NCI-H82 treated with DMSO at 0.1 percent for 48 hours (cell line): Measurements from ENCODE around the gene SLC10A7.
A peak's percentile ranks its signal among the peaks of the same experiment; 100 is the strongest.

Experiments
- DNase-seq: peaks from one replicate; lab custom pipeline; 2025; ENCODE audit not compliant: unreplicated experiment; lab: John Stamatoyannopoulos, UW

Gene SLC10A7

DNA sequence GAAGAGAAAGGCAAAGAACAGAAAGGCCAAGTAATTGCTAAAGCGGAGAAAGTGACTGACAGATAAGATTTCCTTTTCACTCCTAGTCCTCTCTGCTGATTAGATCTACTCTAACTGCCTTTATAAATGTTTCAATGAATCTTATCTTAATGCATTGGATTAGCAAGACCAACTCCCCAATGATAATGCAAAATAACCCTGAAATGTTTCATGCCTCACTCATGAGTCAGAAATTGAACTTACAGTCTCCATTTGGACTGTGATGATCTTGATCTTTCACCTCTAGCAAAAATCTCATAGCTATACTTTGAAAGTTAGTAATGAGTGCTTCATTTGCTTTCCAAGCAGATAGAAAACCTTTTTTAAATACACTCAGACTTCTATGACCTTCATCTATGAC, 26.5 kb downstream of the SLC10A7 start:
- no peak for DNase-seq

DNA sequence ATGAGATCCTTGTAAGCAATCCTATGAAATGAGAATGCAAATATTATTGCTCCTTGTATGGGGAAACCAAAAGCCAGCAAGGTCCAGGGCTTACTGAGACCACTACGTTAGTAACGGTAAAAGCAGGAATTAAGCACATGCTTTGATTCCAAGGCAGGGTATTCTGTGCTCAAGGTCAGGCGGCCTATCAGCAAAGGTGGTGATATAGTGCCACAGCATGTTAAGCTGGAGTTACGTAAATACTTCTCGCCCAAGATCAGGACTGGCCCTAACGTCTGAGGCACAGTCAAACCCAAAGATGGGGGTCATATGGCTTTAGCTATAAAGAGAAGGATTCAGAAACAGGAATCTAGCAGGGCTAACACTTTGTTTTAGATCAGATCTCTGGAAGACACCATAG, 27.6 kb downstream of the SLC10A7 start:
- DNase-seq, result no peak

DNA sequence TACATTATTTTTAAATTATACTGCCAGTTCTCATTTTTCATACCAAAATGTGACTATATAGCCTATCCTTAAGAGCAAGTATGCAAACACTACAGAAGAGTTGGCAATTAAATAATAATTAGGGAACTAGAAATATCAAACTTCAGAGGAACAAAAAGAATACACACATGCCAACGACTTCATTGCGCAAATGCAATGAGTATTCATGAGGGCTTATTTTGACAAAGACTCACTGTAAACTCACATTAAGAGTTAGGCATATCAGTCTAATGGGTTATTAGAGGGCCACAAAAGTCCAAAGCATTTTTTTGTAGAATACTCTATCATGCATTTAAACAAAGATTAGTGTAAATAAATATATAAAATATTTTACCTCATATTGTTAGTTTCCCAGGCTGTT, 31.6 kb downstream of the SLC10A7 start:
- DNase-seq, result no peak

DNA sequence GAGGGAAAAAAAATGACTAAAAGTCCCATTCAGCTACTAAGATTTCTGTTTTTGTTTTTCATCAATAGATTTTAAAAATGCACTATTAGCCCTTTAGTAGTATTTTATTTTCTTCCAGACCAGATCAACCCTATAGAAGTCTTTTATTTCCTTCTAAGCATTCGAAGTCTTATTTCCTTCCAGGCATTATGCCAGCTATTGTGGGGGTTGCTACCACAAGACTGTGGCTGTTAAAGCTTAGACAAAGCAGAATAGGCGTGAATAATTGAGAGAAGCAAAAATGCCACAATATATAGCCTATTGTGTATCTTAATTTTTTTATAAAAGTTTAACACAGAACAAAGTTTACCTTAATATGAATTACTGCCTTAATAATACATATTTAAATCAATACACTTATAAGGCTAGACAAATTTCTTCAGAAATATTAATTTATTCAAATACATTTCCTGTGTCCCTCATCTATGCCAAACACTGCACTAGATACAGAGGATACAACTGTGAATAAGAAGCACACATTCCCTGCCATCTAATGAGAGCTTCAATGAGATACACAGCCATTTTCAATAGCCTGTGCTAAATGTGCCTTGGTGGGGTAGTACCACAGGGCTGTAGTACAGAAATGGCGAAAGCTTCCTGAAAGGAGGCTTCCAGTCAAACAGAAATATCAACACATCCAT, 33.1 kb downstream of the SLC10A7 start:
- no peak for DNase-seq

DNA sequence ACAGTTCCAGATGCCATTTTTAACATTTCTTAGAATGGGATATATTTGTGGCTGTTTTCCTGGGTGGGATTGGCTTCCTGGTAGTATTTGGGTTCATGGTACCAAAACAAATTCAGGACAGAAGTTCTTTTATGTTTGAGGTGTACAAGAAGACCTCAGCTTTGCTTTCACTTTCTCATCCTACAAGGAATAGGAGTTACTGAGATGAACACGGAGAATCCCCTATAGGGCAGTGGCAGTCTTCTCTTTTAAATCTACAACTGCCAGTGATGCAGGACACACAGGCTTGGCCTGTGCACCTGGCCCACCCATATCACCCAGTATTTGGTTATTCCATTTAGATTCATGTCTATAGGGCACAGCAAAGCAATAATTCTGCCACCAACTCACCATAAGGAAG, 35.2 kb downstream of the SLC10A7 start:
- DNase-seq, result no peak

DNA sequence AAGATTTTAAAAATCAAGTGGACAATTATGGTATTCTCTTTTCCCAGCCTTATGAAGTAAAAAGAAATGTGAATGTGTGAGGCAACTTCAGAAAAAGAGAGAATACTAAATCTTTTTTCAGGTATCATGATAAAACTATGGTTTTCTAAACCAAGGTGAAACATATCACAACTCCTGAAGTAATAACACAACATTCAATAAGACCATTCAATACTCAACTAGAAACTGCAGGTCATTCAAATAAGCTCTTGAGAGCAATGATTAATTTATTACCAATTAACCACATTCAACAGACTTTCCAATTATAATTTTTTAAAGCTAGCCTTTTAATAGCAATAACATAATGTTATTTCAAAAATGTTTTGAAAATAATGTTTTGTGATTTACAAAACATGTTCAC, 35.8 kb downstream of the SLC10A7 start:
- no peak for DNase-seq

DNA sequence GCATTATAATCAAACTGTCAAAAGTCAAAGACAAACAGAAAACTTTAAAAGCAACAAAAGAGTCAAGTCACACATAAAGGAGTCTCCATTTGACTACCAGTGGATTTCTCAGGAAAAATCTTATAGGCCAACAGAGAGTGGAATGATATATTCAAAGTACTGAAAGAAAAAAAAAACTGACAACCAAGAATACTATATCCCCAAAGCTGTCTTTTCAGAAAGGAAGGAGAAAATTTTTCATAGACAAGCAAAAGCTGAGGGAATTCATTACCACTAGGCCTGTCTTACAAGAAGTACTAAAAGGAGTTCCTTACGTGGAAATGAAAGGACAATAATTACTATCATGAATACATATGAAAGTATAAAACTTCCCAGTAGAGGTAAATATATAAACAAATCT, 39.0 kb downstream of the SLC10A7 start:
- no peak for DNase-seq

DNA sequence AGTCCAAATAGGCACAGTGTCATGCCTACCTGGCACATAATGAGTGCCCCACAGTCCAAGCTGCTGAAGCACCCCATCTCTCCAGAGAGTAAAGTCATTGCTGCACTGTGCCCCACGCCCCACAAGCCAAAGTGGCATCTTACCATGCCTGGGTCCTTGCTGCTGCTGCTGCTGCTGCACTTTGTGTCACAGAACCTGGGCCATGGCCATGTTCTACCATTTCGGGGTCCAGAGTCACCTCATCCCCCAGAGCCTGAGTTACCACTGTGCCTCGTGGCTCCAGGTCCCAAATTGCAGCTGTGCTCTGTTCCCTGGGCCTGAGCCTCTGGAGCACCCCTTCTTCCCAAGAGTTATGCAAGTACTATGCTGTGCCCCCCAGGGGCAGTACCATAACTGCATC, 40.5 kb downstream of the SLC10A7 start:
- DNase-seq, result no peak

DNA sequence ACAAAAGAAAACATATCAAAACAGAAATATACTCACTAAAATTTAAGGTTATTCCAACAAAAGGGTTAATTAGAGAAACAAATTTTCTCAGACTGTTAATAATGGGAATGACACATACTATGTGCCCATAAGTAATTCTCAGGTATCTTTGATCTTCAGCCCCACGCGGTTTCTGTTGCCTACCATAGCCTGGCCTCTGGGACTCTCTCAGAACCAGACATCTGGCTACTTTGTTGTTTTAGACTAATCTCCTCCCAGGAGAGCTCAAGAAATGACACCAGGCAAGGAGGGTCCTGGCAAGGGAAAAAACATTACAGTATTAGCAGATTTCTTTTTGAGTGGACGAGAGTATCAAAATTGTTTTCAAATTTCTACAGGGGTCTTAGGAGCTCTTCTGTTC, 43.7 kb downstream of the SLC10A7 start:
- peak; percentile 82 for DNase-seq

DNA sequence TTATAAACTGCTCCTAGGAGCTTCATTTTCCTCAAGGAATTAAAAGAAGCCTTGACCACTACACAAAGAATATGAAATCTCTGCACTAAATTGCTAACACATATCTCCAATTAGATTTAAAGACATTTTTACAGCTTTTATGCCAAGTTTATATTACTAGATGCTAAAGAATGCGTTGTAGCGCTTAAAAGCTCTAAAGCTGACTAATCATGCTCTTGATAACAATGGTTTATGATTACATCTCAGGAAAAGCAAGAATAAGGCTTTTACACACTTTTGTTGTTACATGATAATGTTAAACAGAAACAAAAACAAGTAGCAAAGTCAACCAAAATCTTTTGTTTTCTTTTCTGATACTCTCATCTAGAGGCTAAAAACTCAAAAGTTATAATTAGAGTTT, 44.7 kb downstream of the SLC10A7 start:
- no peak for DNase-seq

DNA sequence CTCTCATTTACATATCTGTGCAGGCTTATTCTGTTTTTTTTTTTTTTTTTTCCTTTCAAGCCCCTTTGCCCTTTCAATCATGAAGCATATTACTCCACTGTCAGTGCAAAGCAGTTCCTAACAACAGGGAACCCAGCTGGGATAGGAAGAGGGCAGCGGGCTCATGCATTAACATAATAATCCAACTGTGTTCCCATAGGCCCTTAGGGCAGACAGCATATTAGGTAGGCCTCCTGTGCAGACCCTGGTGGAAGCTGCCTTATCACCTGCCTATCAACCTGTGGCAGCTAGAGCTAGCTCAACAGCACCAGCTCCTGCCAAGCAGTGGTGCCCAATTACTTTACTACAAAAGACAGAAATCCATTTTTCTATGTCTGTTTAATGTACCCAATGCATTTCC, 49.3 kb downstream of the SLC10A7 start:
- no peak for DNase-seq

DNA sequence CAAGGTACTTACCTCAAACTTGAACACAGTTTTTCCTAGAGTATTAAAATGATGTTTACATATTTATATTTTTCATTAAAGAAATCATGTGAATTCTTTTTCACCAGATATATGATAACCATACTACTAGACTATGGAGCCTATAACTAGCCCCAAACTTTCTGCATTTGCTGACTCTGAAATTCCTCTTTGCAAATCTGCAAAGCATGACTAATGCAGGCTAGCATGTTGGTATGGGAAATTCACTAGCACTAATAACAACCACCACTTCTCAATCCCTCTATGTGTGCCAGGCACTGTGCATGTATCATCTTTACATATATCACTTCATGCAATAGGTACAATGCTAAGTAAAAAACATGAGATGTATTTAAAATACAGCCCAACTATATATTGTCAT, 51.1 kb downstream of the SLC10A7 start:
- DNase-seq, result no peak

DNA sequence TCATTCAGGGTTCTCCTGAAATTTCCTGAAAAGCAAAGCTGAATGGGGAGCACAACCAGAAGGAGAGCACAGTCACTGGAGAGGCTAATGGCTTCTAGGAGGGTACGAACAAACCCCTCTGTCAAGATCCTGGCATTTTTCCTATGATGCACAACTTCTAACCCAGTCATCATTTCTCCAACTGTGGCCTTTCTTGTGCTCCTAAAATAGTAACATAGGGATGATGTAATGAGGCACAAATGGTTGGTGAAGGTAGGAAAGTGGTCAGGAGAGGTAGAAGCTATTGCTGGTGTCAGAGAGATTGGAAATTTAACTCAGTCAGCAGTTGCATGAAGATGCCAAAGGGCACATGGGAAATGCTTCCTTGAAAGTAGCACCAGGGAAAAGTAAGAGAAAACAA, 52.7 kb downstream of the SLC10A7 start:
- DNase-seq, result no peak

DNA sequence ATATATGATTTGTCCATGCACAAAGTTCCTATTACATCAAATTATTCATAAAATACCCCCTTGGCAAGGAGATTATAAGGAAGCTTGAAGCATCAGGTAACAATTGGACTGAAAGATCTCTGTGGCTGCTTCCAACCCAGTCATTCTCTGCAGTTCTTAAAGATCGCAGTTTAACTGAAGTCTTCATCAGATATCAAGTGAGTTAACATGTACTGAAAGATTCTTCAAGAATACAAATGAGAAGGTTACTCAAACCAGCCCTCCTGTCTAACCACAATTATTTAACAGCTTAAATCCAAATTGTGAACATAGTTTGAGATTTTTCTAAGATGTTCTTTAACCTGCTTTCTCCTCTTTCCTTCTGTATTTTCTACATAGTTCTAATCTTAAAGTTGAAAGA, 56.1 kb downstream of the SLC10A7 start:
- DNase-seq, result no peak

DNA sequence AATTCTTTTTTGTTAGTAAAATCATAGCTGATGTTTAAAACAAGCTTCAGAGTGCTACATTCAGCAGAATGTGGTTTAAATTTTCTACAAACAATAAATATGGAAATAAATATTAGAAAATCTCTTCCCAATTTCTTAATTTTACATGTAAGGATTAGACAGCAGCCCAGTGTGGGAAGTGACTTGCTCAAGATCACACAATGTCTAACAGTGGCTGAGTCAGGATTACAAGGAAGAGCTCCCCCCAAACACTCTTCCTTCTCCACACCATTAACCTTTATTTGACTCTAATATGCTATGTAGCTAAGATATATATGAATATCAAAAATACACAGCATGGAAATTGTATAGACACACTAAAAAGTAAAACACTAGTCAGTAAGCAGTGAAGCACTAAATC, 59.5 kb downstream of the SLC10A7 start:
- DNase-seq, result no peak

DNA sequence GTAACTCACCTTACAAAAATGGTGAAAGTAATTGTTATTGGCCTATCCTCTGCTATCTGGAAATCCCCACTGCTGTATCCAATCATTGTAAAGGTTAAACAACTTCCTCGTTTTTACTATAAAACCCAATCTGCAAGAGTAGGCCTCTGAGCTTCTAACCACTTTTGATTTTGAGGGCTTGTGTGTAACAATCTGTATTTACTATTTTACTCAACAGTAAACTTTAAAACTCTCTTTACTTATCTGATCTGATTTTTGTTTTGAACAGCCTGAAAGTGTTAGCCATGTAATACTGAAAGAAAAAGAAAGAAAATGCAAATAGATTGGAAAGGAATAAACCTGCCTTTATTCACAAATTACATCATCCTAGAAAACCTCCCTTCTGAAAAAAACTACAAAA, 63.1 kb downstream of the SLC10A7 start:
- no peak for DNase-seq

DNA sequence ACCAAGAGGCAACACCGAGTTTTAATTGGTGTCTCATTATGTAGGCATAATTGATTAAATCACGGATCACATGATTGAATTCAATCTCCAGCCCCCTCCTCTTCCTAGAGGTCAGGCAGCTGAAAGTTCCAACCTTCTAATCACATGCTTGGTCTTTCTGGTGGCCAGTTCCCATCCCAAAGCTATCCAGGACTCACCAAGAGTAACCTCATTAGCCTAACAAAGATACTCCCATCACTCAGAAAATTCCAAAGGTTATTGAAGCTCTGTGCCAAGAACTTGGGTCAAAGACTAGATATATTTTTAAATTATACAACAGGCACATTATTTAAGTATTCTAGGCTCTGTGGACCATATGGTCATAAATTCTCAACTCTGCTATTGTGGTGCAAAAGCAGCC, 65.1 kb downstream of the SLC10A7 start:
- DNase-seq, result no peak

DNA sequence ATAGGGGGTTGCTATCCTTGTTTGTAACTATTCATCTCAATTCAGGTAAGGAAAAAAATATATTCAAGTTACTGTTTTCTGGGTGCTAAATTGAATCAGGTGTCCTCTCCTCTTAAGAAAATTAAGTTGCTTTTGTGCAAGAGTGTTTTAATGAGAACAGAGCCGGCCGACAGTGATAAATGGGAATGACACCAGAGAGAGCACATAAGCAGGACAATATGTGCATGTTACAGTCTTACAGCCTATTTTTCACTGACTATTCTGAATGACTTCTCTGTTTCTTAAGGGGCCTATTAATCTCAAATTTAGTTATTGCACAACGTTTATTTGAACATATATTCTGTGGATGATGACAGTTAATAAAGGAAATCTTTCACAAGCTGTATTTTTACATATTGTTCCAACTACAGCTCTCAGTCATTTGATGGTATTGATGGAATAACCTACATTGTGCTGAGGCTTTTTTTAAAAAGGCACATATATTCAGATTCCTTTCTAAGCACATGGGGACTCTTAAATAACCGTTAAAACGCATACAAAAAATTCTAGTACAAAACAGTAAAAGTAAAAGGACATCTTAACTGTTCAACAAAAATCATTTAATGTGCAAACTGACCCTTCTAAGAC, 68.4 kb downstream of the SLC10A7 start:
- DNase-seq, result no peak

DNA sequence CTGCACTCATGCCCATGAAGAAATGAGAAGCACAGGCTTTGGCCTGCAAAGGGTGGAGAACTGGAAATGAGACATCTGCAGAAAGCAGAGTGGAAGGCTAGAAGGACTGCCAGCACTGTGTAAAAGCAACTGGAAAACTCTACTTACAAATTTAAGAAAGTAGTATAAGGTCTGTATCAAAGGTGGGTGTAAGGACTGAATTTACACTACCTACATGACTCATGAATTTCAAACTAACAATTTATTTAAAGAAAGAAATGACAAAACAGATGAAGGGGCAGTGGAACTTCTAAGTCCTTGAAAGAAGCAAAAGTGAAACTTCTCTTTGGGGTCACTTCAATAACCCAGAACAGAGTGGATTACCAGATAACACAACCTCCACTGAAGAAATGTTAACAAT, 71.2 kb downstream of the SLC10A7 start:
- DNase-seq, result no peak

DNA sequence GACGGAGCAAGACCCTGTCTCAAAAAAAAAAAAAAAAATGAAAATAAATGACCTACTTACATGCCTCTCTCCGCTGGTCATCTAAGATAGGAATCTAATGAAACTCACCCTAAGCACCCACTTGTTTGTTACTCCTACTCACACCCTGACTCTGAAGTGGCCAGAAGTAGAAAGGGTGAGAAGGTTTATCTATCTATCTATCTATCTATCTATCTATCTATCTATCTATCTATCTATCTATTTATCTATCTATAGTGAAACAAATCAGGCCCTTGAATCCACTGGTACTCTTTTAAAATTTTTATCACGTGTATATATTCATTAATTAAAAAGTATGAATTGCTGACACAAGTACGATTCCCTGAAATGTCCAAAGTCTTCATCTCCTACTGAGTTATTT, 75.2 kb downstream of the SLC10A7 start:
- no peak for DNase-seq

DNA sequence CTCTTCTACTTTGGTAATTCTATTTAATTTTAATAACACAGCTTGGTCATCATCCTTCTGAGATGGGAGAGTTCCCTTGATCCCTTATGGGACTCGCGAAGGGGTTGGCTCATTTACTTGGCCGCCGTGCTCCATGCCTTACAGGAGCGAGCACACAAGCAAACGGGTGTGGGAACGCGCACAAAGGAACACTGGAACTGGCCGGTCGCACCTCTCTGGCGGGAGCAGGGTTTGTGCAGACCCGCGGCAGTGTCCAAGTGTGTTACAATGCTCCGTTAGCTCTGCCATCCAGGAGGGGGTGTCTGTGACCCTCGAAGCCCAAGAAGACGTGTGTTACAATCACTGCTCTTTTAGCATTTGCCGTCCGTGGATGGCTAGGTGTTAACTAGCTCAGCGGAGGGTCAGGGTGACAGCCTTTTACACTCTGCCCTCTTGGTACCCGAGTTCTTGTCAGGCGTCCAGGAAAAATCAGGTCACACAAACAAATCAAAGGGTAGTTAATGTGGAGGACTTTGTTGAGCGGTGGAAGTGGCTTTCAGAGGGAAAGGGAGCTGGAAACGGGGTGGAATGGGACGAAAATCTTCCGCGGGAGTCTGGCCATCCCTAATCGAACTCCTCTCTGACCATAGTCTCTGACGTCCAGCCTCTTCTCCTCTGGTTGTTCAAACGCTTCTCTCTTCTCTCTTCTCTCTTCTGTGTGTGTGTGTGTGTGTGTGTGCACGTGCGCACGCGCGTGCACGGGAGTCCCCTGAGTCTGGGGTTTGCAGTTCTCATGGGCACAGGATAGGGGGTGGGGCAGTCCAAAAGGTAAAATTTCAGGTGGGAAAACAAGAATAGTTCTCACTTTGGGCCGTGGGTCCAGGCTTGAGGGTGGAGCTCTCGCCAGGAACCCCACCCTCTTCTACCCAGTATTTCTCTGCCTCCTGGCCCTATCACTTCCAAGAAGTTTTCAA, 76.3 kb downstream of the SLC10A7 start:
- no peak for DNase-seq

DNA sequence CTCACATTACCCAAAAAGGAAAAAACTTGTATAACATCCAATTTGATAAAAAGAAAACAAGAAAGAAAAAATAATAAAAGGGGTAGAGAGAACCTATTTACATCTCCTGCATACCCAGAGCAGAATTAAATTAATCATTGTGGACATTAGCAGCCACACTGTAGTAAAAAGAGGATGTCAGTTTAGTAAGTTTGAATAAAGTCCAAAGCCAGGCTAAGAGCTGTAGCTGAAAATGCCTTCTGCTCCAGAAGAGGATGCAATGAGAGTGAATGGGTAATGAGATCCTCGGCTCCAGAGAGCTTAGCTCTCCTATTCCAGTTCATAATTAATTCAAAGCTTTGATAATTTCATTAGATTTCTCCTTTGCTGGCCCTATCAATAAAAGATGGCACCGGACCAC, 78.2 kb downstream of the SLC10A7 start:
- DNase-seq, result no peak
